Measurements from ENCODE around the gene RMND1. TPM values are rescaled to one million over a fixed set of nuclear protein-coding genes. Genes with fewer than 3 reads are reported as not detected.

RMND1 gene
- polyA plus RNA-seq, 3 donors = 5.7 to 6.7 (median 6.6) TPM

GRCh38 chr6:151494235-151494935 lies 42.5 kb upstream of the RMND1 start:
- H3K27ac ChIP-seq (ENCODE audit: low read depth in 1 of 2, low read length in 2 of 2) = peak overlapping the region; percentile 91 to 95
- H3K4me1 ChIP-seq (ENCODE audit: control insufficient read depth in 1 of 2, insufficient read depth in 2 of 2, low read length in 2 of 2) = peaks cover 51 to 58% of the 10 kb centered on the region in 2 donors
- TF ChIP-seq CTCF (IDR thresholded peaks at IDR 0.05) = no peak
- no peaks in the 10 kb centered on the region for H3K36me3 ChIP-seq (replicated peaks in 1 of 2; ENCODE audit: control insufficient read depth in 1 of 2, insufficient read depth in 2 of 2, low read length in 2 of 2)
- Mint-ChIP-seq H3K27ac (peak overlapping the region; percentile 89 to 96 (median 93)), H3K9me3 (no peaks in the 10 kb centered on the region), H3K4me3 (peak overlapping the region; percentile 92 to 97), H3K4me1 (peaks cover 48% of the 10 kb centered on the region), H3K36me3 (no peaks in the 10 kb centered on the region), H3K27me3 (ENCODE audit: low read depth in 3 of 3) (peaks cover 0 to 6% (median 4%) of the 10 kb centered on the region in 3 donors)
- H4K20me1 ChIP-seq (ENCODE audit: insufficient read depth, low read length) = no peaks in the 10 kb centered on the region
- peaks cover 11% of the 10 kb centered on the region for H3K79me2 ChIP-seq (ENCODE audit: insufficient read depth, low read length)
- WGBS (ENCODE audit: insufficient coverage) = 5% methylated on average over 30 of the region's 43 CpGs
- H3K9ac ChIP-seq (ENCODE audit: insufficient read depth, low read length, poor library complexity, severe bottlenecking) = peak overlapping the region; percentile 90
- peak overlapping the region; percentile 91 for H3K4me2 ChIP-seq (replicated peaks; ENCODE audit: extremely low read depth, low read length, poor library complexity, severe bottlenecking)
- no peaks in the 10 kb centered on the region for H3K27me3 ChIP-seq (ENCODE audit: control insufficient read depth in 2 of 2, insufficient read depth in 2 of 2, low read length in 2 of 2)
- H2AFZ ChIP-seq (ENCODE audit: insufficient read depth, low read depth, low read length, poor library complexity, severe bottlenecking) = peak overlapping the region; percentile 94
- H3K4me3 ChIP-seq (replicated peaks in 1 of 3; ENCODE audit: low read depth in 2 of 3, low read length in 3 of 3) = peak overlapping the region; percentile 87 to 91 (median 88)
- H3K9me3 ChIP-seq (replicated peaks in 1 of 2; ENCODE audit: control insufficient read depth in 1 of 2, insufficient read depth in 1 of 2, low read length in 2 of 2) = no peaks in the 10 kb centered on the region
- intact Hi-C loops (cut with micrococcal nuclease) = loop anchor here in 1 of 2 donors (2.0 to 5.0 kb wide), 2 partner anchors 18 to 42 kb away; partner anchors contain the start of gene RMND1
- DNase-seq = peak; percentile 38 to 63 (median 41)

DNA sequence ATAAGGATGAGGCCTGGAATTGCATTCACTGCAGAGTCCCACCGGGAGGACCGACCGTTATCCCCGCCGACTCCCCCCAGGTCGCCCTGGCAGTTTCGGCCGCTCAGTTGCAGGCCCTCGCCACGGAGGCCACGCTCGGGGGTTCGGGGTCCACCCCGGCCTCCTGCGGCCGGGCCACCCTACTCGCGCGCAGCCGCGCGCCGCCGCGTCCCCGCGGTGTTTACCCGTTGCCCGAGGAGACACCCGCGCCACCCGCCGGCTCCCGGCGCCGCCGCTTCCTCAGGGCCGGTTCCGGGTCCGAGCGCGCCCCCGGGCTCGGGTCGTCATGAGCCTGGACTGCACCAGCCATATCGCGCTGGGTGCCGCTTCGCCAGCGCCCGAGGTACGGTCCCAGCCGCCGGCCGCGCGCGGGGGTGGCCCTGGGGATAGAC lies 41.9 kb upstream of the RMND1 start, which contains the start of gene CCDC170:
Gene CCDC170, plus strand, starts transcription at position 214 of the 431 bp plus-strand sequence. Its CDS starts 112 bp downstream, at position 326.
- H3K27ac Mint-ChIP-seq = peak within 1 kb of the TSS; percentile 89 to 96 (median 93)
- H3K4me3 ChIP-seq (replicated peaks in 1 of 3; ENCODE audit: low read depth in 2 of 3, low read length in 3 of 3) = peak within 1 kb of the TSS; percentile 87 to 91 (median 88)
- intact Hi-C loops (cut with micrococcal nuclease) = loop anchor here in 1 of 2 donors (2.0 to 5.0 kb wide), 2 partner anchors 17 to 42 kb away; partner anchors contain the start of gene RMND1
- no peaks in the 10 kb centered on the region for H3K27me3 ChIP-seq (ENCODE audit: control insufficient read depth in 2 of 2, insufficient read depth in 2 of 2, low read length in 2 of 2)
- H3K9ac ChIP-seq (ENCODE audit: insufficient read depth, low read length, poor library complexity, severe bottlenecking) = peak within 1 kb of the TSS; percentile 90
- H3K4me3 Mint-ChIP-seq = peak within 1 kb of the TSS; percentile 92 to 97
- H2AFZ ChIP-seq (ENCODE audit: insufficient read depth, low read depth, low read length, poor library complexity, severe bottlenecking) = peak within 1 kb of the TSS; percentile 94
- H3K9me3 Mint-ChIP-seq = no peaks in the 10 kb centered on the region
- peaks cover 45 to 54% of the 10 kb centered on the region in 2 donors for H3K4me1 ChIP-seq (ENCODE audit: control insufficient read depth in 1 of 2, insufficient read depth in 2 of 2, low read length in 2 of 2)
- H4K20me1 ChIP-seq (ENCODE audit: insufficient read depth, low read length) = no peaks in the 10 kb centered on the region
- H3K4me2 ChIP-seq (replicated peaks; ENCODE audit: extremely low read depth, low read length, poor library complexity, severe bottlenecking) = peak within 1 kb of the TSS; percentile 91
- under 1% methylated on average over 58 of the region's 58 CpGs for WGBS (ENCODE audit: insufficient coverage)
- no peaks in the 10 kb centered on the region for H3K9me3 ChIP-seq (replicated peaks in 1 of 2; ENCODE audit: control insufficient read depth in 1 of 2, insufficient read depth in 1 of 2, low read length in 2 of 2)
- H3K27me3 Mint-ChIP-seq (ENCODE audit: low read depth in 3 of 3) = peaks cover 0 to 6% (median 5%) of the 10 kb centered on the region in 3 donors
- peaks cover 46% of the 10 kb centered on the region for H3K4me1 Mint-ChIP-seq
- DNase-seq = peak; percentile 37 to 44 (median 38)
- no peaks in the 10 kb centered on the region for H3K36me3 ChIP-seq (replicated peaks in 1 of 2; ENCODE audit: control insufficient read depth in 1 of 2, insufficient read depth in 2 of 2, low read length in 2 of 2)
- peaks cover 11% of the 10 kb centered on the region for H3K79me2 ChIP-seq (ENCODE audit: insufficient read depth, low read length)
- H3K27ac ChIP-seq (ENCODE audit: low read depth in 1 of 2, low read length in 2 of 2) = peak within 1 kb of the TSS; percentile 91 to 95
- TF ChIP-seq CTCF (IDR thresholded peaks at IDR 0.05) = no peak
- no peaks in the 10 kb centered on the region for H3K36me3 Mint-ChIP-seq
